ENCODE results near the gene DIPK2A.

DIPK2A gene, protein sequence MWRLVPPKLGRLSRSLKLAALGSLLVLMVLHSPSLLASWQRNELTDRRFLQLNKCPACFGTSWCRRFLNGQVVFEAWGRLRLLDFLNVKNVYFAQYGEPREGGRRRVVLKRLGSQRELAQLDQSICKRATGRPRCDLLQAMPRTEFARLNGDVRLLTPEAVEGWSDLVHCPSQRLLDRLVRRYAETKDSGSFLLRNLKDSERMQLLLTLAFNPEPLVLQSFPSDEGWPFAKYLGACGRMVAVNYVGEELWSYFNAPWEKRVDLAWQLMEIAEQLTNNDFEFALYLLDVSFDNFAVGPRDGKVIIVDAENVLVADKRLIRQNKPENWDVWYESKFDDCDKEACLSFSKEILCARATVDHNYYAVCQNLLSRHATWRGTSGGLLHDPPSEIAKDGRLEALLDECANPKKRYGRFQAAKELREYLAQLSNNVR

GRCh38 chr3:143971359-143972154, at the start of gene DIPK2A:
Gene DIPK2A (plus strand): TSS chr3:143971823. CDS start chr3:143972333, 510 bp downstream.
- DNase-seq (ENCODE audit: extremely low read depth in 1 of 2, low read depth in 1 of 2), result peak; percentile 80 to 92

- no peak for DNase-seq (ENCODE audit: extremely low read depth in 1 of 2, low read depth in 1 of 2)
Observed at GRCh38 chr3:143924522-143925285, 46.9 kb upstream of the DIPK2A start.

DNA sequence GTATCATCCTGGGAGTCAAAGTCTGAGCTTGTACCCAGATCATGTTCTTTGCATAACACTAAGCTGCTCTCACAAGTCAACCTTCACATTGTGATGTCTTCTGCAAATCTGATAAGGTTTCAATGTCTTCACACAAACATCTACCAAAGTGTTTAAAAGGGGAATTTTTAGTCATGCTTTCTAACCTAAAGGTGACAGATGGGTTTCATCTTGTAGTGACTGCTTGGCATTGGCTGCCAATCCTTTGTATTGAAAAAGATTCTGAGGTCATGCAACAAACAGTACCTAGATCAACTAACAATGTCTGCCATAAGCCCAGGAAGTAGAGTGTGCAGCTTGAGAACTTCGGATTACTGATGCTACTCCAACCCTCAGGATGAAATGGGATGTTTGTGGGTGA, 43.6 kb upstream of the DIPK2A start:
- DNase-seq (ENCODE audit: extremely low read depth in 1 of 2, low read depth in 1 of 2), result no peak

DNA sequence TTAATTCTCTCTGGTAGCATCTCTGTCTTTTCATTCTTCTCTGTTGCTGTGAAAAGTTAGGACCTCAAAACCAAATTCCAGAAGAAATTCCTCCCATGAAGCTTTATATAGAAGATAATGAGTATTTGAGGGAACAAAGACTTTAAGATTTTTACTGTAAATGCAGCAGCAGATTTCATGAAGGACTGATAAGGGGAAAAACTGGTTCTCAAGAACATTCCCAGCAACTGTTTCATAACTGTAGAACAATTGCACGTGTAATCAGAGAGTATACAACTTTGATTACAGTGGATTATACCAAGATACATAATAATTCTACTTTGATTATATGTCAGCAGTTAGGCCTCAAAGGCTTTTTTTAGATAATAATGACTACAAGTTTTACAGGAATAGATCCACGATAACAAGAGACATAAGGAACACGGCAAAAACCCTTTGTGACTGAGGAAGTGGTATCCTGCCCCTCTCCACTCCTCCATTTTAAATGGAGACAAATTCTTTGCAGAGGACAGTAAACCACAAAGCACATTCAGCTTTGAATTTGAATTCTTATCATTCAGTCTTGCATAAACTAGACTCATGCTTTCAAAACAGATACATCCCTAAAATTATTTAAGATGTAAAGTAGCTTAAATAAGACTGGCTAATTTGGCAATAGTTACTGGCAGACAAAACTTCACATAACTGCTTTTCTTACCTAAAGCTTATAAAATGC, 42.9 kb upstream of the DIPK2A start:
- no peak for DNase-seq (ENCODE audit: extremely low read depth in 1 of 2, low read depth in 1 of 2)

GRCh38 chr3:143934791-143935190, 36.8 kb upstream of the DIPK2A start:
- DNase-seq (ENCODE audit: extremely low read depth in 1 of 2, low read depth in 1 of 2), result no peak

DNA sequence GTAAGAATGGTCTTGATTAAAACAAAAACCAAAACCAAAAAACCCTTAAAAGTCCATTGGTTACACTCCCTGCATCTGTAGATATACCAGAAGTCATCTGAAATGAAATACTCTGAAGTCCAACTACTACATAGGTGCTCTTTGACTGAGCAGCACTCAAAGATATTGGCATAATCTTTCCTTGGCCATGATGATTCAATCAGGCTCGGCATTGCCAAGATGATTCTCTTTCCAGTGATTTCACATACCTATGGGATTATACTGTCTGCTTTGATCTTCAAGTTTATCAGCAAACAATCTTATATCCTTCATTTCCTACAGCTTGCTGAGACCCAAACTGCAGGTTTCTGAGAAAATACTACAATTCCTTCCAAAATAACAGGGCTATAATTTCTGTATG, 35.9 kb upstream of the DIPK2A start:
- no peak for DNase-seq (ENCODE audit: extremely low read depth in 1 of 2, low read depth in 1 of 2)

GRCh38 chr3:143950810-143951209, 20.8 kb upstream of the DIPK2A start:
- no peak for DNase-seq (ENCODE audit: extremely low read depth in 1 of 2, low read depth in 1 of 2)

GRCh38 chr3:143951351-143951971, 20.2 kb upstream of the DIPK2A start:
- no peak for DNase-seq (ENCODE audit: extremely low read depth in 1 of 2, low read depth in 1 of 2)

DNA sequence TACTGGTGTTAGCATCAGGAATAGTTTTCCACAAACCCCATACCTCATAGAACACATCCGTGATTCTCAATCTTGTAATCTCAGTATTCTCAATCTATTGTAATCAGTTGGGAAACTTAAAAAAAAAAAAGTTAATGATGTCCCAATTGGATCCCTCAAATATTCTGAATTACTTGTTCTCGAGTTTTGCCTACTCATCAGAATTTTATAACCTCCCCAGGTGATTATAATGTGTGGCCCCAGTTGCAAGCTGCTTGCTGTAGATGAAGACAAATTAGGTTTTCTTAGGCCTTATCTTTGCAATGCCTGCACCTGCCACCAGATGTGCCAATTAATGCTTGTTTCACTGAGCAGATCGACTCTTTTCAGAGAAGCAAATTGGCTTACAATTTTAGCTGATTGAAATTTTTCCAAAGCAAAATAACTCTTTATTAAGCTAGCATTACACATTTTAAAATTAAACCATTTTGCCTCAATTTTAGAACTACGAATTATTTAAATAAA, 19.0 kb upstream of the DIPK2A start:
- no peak for DNase-seq (ENCODE audit: extremely low read depth in 1 of 2, low read depth in 1 of 2)

DNA sequence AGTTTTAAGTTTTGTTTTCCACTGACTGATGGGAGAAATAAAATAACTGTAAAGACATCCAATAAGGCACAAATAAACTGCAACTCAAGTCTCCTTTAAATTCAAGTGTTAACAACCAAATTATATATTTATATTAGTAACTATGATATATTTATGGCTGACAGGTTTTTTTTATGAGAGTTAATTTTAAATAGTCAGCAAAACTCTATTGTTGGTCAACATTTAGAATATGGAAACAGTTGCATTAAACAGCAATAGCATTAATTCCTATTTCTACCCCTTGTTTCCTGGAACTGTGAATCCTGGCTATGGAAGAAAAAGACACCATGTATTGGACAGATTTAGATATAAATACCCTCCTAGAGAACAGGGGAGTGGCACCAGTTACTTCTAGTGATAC, 16.5 kb upstream of the DIPK2A start:
- DNase-seq (ENCODE audit: extremely low read depth in 1 of 2, low read depth in 1 of 2), result no peak

- no peak for DNase-seq (ENCODE audit: extremely low read depth in 1 of 2, low read depth in 1 of 2)
Observed at GRCh38 chr3:143956838-143957237, 14.8 kb upstream of the DIPK2A start.

DNA sequence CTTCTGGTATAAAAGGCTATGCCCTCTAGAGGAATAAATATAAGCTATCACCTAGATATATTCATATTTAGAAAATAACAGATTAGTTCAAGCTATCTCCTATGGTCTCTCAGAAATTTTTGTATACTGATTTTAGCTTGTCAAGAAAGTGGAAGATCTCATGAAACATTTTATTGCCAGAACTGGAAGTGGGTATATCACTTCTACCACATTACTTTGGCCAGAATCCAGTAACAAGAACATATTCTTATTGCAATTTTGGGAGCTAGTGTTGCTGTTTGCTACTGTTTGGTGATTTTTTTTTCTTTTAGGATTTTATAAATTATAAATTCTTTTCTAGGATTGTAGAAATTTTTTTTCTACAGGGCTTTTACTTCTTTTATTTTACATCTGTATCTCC, 14.2 kb upstream of the DIPK2A start:
- DNase-seq (ENCODE audit: extremely low read depth in 1 of 2, low read depth in 1 of 2), result no peak

DNA sequence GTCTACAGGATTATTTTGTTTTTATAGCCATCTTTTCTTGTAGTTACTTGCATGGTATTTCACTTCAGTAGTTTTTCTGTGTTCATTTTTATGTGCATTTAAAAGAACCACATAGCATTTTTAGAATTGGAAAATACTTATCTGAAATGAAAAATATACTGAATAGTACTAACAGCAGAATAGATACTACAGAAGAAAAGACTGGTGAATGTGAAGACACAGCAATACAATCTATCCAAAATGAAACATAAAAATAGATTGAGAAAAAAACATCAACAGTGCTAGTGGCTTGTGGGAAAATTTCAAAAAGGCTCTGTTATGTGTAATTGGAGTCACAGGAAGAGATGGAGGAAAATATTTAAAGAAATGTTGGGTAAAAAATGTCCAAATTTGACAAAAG, 12.7 kb upstream of the DIPK2A start:
- no peak for DNase-seq (ENCODE audit: extremely low read depth in 1 of 2, low read depth in 1 of 2)

DNA sequence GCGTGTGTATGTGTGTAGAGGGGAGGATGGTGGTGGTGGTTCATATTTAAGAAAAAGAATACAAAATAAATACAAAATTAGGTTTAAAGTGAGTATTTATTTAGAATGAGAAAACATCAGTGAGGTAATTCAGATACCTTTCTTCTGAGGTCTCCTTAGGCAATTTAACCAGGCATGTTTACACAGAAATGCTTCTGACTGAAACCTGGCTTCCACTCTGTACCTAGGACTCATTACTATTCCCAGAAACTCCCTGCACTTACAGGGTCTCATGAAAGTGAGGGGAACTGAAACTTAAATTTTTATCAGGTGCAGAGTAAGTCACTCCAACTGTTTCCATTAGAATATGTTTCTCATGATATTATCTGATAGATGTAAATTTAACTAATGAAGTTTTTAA, 10.3 kb upstream of the DIPK2A start:
- no peak for DNase-seq (ENCODE audit: extremely low read depth in 1 of 2, low read depth in 1 of 2)

DNA sequence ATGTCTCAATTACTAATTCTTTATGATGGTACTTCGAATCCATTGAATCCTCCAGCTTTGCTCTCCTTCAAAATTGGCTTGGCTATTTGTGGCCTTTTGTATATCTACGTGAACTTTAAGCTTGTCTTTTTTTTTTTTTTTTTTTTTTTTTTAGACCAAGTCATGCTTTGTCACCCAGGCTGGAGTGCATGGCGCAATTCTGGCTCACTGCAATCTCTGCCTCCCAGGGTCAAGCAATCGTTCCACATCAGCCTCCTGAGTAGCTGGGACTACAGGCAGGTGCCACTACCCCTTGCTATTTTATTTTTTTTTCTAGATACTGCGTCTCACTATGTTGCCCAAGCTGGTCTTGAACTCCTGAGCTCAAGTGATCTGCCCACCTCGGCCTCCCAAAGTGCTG, 7.7 kb upstream of the DIPK2A start:
- DNase-seq (ENCODE audit: extremely low read depth in 1 of 2, low read depth in 1 of 2), result no peak

- DNase-seq (ENCODE audit: extremely low read depth in 1 of 2, low read depth in 1 of 2), result peak in 1 of 2 donors; percentile 19
Observed at GRCh38 chr3:143970773-143971358, 757 bp upstream of the DIPK2A start.

DNA sequence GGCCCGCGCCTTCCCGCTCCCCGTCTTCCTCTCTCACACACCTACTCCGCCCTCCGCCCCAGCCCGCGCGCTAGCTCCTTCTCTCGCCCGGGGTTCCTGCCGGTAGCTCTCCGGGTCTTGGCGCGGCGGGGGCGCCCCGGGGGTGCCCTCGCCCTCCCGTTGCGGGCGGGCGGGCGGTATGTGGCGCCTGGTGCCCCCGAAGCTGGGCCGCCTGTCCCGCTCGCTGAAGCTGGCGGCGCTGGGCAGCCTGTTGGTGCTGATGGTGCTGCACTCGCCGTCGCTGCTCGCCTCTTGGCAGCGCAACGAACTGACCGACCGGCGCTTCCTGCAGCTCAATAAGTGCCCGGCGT, 507 bp downstream of the DIPK2A start:
- no peak for DNase-seq (ENCODE audit: extremely low read depth in 1 of 2, low read depth in 1 of 2)

DNA sequence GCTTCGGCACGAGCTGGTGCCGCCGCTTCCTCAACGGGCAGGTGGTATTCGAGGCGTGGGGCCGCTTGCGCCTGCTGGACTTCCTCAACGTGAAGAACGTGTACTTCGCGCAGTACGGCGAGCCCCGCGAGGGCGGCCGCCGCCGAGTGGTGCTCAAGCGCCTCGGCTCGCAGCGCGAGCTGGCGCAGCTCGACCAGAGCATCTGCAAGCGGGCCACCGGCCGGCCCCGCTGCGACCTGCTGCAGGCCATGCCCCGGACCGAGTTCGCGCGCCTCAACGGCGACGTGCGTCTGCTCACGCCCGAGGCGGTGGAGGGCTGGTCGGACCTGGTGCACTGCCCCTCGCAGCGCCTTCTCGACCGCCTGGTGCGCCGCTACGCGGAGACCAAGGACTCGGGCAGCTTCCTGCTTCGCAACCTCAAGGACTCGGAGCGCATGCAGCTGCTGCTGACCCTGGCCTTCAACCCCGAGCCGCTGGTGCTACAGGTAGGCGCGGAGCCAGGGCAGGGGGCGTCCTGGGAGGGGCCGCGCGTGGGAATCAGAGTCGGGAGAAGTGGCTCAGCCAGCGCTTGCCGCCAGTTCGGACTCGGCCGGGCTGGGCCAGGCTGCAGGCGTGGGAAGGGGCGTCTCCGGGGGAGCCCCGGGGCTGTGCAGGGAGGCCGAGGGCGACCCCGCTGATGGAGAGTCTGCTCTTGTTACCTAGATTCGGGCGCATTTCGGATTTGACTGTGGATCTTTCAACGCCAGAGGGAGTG, 1.1 kb downstream of the DIPK2A start:
- peak in 1 of 2 donors; percentile 32 for DNase-seq (ENCODE audit: extremely low read depth in 1 of 2, low read depth in 1 of 2)

Data from activated CD8-positive, alpha-beta memory T cell treated with anti-CD3 and anti-CD28 coated beads for 1 hour (primary cell).